Measurements from ENCODE around the gene TMTC1. TPM values are rescaled to one million over a fixed set of nuclear protein-coding genes. Genes with fewer than 3 reads are reported as not detected.

The TMTC1 gene
- polyA plus RNA-seq, 1 donor (not counting 4 experiments of a cell fraction or from before 2014, with no cell fraction given), result 3.7 TPM

GRCh38 chr12:29537298-29537697 lies 246.4 kb downstream of the TMTC1 start:
- H3K9ac ChIP-seq (ENCODE audit: control insufficient read depth, extremely low read depth, insufficient read depth, low read length), result no peak overlapping the region
- no peak for FAIRE-seq
- H3K27me3 ChIP-seq (ENCODE audit: control insufficient read depth, extremely low read depth, insufficient read depth, low read length), result no peaks in the 10 kb centered on the region
- TF ChIP-seq EZH2 (IDR thresholded peaks at IDR 0.05; ENCODE audit: low read length), result no peak
- TF ChIP-seq, protein P1, sequence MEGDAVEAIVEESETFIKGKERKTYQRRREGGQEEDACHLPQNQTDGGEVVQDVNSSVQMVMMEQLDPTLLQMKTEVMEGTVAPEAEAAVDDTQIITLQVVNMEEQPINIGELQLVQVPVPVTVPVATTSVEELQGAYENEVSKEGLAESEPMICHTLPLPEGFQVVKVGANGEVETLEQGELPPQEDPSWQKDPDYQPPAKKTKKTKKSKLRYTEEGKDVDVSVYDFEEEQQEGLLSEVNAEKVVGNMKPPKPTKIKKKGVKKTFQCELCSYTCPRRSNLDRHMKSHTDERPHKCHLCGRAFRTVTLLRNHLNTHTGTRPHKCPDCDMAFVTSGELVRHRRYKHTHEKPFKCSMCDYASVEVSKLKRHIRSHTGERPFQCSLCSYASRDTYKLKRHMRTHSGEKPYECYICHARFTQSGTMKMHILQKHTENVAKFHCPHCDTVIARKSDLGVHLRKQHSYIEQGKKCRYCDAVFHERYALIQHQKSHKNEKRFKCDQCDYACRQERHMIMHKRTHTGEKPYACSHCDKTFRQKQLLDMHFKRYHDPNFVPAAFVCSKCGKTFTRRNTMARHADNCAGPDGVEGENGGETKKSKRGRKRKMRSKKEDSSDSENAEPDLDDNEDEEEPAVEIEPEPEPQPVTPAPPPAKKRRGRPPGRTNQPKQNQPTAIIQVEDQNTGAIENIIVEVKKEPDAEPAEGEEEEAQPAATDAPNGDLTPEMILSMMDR (optimal IDR thresholded peaks at IDR 0.05 in 1 of 3, IDR thresholded peaks at IDR 0.05 in 1 of 3, conservative IDR thresholded peaks at IDR 0.05 in 1 of 3; ENCODE audit: extremely low read depth in 1 of 3, insufficient read depth in 2 of 3, low read length in 3 of 3), result no peak
- no peaks in the 10 kb centered on the region for H3K4me1 ChIP-seq (ENCODE audit: control insufficient read depth, extremely low read depth, insufficient read depth, low read length)
- no peaks in the 10 kb centered on the region for H3K79me2 ChIP-seq (ENCODE audit: control insufficient read depth, insufficient read depth, low read length)
- no peaks in the 10 kb centered on the region for H3K9me3 ChIP-seq (ENCODE audit: control insufficient read depth, low read depth, low read length)
- no peak overlapping the region for H3K4me3 ChIP-seq (ENCODE audit: control insufficient read depth in 2 of 3, extremely low read depth in 1 of 3, insufficient read depth in 2 of 3, low read depth in 1 of 3, low read length in 3 of 3)
- no peaks in the 10 kb centered on the region for H3K9me1 ChIP-seq (ENCODE audit: control insufficient read depth, extremely low read depth, insufficient read depth, low read length)
- no peaks in the 10 kb centered on the region for H4K20me1 ChIP-seq (ENCODE audit: control insufficient read depth, extremely low read depth, insufficient read depth, low read length)
- no peaks in the 10 kb centered on the region for H3K36me3 ChIP-seq (ENCODE audit: control insufficient read depth in 2 of 2, extremely low read depth in 1 of 2, insufficient read depth in 2 of 2, low read length in 2 of 2)
- H3K27ac ChIP-seq (ENCODE audit: control insufficient read depth, insufficient read depth, low read length), result no peak overlapping the region
- H3K4me2 ChIP-seq (ENCODE audit: control insufficient read depth, extremely low read depth, insufficient read depth, low read depth, low read length), result no peak overlapping the region
- DNase-seq (ENCODE audit: low read depth, low spot score), result no peak
- H2AFZ ChIP-seq (ENCODE audit: control insufficient read depth, low read length), result no peak overlapping the region
- dilution Hi-C loops (cut with MboI; ENCODE audit: extremely low pct_ligation_motif_present, low sequenced_read_pairs), result no loop called here

- Histone ChIP-seq H3K27me3 (ENCODE audit: control insufficient read depth, extremely low read depth, insufficient read depth, low read length) (no peaks in the 10 kb centered on the region), H3K79me2 (ENCODE audit: control insufficient read depth, insufficient read depth, low read length) (no peaks in the 10 kb centered on the region), H3K27ac (ENCODE audit: control insufficient read depth, insufficient read depth, low read length) (no peak overlapping the region), H4K20me1 (ENCODE audit: control insufficient read depth, extremely low read depth, insufficient read depth, low read length) (no peaks in the 10 kb centered on the region), H3K9me3 (ENCODE audit: control insufficient read depth, low read depth, low read length) (no peaks in the 10 kb centered on the region), H3K36me3 (ENCODE audit: control insufficient read depth in 2 of 2, extremely low read depth in 1 of 2, insufficient read depth in 2 of 2, low read length in 2 of 2) (no peaks in the 10 kb centered on the region), H3K4me2 (ENCODE audit: control insufficient read depth, extremely low read depth, insufficient read depth, low read depth, low read length) (no peak overlapping the region), H3K9ac (ENCODE audit: control insufficient read depth, extremely low read depth, insufficient read depth, low read length) (no peak overlapping the region), H3K9me1 (ENCODE audit: control insufficient read depth, extremely low read depth, insufficient read depth, low read length) (no peaks in the 10 kb centered on the region), H2AFZ (ENCODE audit: control insufficient read depth, low read length) (no peak overlapping the region), H3K4me1 (ENCODE audit: control insufficient read depth, extremely low read depth, insufficient read depth, low read length) (no peaks in the 10 kb centered on the region), H3K4me3 (ENCODE audit: control insufficient read depth in 2 of 3, extremely low read depth in 1 of 3, insufficient read depth in 2 of 3, low read depth in 1 of 3, low read length in 3 of 3) (no peak overlapping the region)
- FAIRE-seq (no peak), DNase-seq (ENCODE audit: low read depth, low spot score) (no peak)
- dilution Hi-C loops (cut with MboI; ENCODE audit: extremely low pct_ligation_motif_present, low sequenced_read_pairs), result no loop called here
- TF ChIP-seq EZH2 (IDR thresholded peaks at IDR 0.05; ENCODE audit: low read length), result no peak
- TF ChIP-seq, protein P1 (optimal IDR thresholded peaks at IDR 0.05 in 1 of 3, IDR thresholded peaks at IDR 0.05 in 1 of 3, conservative IDR thresholded peaks at IDR 0.05 in 1 of 3; ENCODE audit: extremely low read depth in 1 of 3, insufficient read depth in 2 of 3, low read length in 3 of 3), result no peak
Measured at GRCh38 chr12:29534935-29535334, 248.8 kb downstream of the TMTC1 start.
